H1 (cell line): ENCODE measurements around the gene GRIK1. TPM values are rescaled to one million over a fixed set of nuclear protein-coding genes. Genes with fewer than 3 reads are reported as not detected.

Experiments
- E2F6 ChIP-seq: IDR thresholded peaks from 2 replicates; pipeline ENCODE4 v1.6.1; 2012; ENCODE audit warnings: inconsistent platforms
- RAD21 ChIP-seq, 2 experiments: IDR thresholded peaks in 1 of 2; conservative IDR thresholded peaks in 1 of 2; 2 replicates each; pipeline ENCODE4 v1.6.1; 2011; ENCODE audit warnings: low read depth in 2 of 2, low read length in 2 of 2, improper control_type of control experiment in 1 of 2, inconsistent platforms in 1 of 2, mild to moderate bottlenecking in 1 of 2, moderate library complexity in 1 of 2
- SP1 ChIP-seq: IDR thresholded peaks from 2 replicates; pipeline ENCODE4 v1.6.1; 2011; ENCODE audit warnings: low read depth, low read length
- polyA plus RNA-seq, 7 experiments: library from polyadenylated mRNA; depleted of rRNA in 3 of 7; stranded (reverse) in 5 of 7; unstranded in 2 of 7; fragments of >200 nt in 5 of 7; fragments of 200-250 nt in 2 of 7; gene quantifications; 1 replicate in 5 of 7; 2 replicates in 1 of 7; 4 replicates in 1 of 7; pipeline versions ENCODE4 v1.2.1 to v1.2.3, GENCODE V29; 2011 to 2013; ENCODE audit warnings: missing spikeins in 2 of 7, mixed read lengths in 2 of 7
- total RNA-seq: library from RNA; stranded (reverse); fragmentation: NEBNext Ultra II Directional; extraction: Animal tissue kit (Norgen Biotek cat#: 25700); gene quantifications from 2 replicates; pipeline ENCODE4 v1.2.1, GENCODE V29; 2021

The GRIK1 gene
- total and polyA plus RNA-seq, 2 of the 8 experiments (the other 6 are each of a cell fraction or from before 2014, with no cell fraction given), result 0.11 to 0.32 TPM

- TF ChIP-seq RAD21 (IDR thresholded peaks at IDR 0.05 in 1 of 2, conservative IDR thresholded peaks at IDR 0.05 in 1 of 2; ENCODE audit: low read depth in 2 of 2, low read length in 2 of 2) (no peak), E2F6 (no peak), SP1 (no peak)
Measured at GRCh38 chr21:29821230-29821629, 118.6 kb downstream of the GRIK1 start (continued).
